GM10847 (cell line): ENCODE results near the gene SPRN.
"Not testable (repeated sequence)": the region's sequence is repeated elsewhere in the genome, so short reads cannot be mapped to it uniquely, and the experiment has no call there.

Experiments used
- POLR2A ChIP-seq: IDR thresholded peaks from 2 replicates; pipeline ENCODE4 v1.6.1; 2011; ENCODE audit not compliant: insufficient read length; ENCODE audit errors: extremely low read depth

Gene SPRN, protein sequence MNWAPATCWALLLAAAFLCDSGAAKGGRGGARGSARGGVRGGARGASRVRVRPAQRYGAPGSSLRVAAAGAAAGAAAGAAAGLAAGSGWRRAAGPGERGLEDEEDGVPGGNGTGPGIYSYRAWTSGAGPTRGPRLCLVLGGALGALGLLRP

GRCh38 chr10:133424601-133425000, at the start of gene SPRN:
Gene SPRN (minus strand): TSS chr10:133424625. CDS start chr10:133423681, 944 bp downstream.
- not testable (repeated sequence) for TF ChIP-seq POLR2A

- no peak for TF ChIP-seq POLR2A
Observed at GRCh38 chr10:133474027-133474426, 49.6 kb upstream of the SPRN start.

- TF ChIP-seq POLR2A = no peak
Observed at GRCh38 chr10:133473270-133473669, 48.8 kb upstream of the SPRN start.

DNA sequence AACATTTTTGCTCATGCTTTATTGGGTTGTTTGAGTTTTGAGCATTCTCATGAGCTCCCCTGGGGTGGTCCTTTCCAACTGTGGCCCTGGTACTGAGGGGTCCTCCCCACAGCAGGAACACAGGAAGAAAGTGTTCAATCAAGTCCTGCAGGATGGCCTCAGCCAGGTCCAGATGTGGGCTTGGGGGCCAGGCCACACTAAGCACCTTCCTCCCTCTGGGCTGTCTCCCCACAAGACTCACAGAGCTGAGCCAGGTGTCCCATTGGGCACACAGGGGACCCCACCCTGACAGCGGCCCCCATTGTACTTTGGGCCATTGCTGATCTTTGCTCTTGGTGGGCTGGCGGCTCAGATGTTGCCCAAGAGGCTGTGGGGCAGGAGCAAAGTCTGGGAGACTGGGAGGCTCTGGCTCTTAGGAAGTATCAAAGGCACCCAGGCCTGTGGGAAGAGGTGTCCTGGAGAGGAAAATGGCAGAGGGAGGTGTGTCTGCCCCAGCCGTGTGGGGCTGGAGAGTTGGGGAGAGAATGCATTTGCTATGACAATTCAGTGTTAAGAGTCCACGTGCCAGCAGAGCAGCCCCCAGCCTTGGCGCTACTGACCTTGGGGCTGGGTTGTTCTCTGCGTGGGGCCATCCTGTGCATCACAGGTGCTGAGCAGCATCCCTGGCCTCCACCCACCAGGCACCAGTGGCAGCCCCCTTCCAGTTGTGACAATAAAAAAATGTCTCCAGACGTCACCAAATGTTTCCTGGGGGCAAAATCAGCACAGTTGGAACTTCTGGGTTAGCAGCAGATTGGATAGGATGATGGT, 47.1 kb upstream of the SPRN start:
- TF ChIP-seq POLR2A = no peak

- TF ChIP-seq POLR2A = no peak
Observed at GRCh38 chr10:133467286-133467911, 43.0 kb upstream of the SPRN start.

DNA sequence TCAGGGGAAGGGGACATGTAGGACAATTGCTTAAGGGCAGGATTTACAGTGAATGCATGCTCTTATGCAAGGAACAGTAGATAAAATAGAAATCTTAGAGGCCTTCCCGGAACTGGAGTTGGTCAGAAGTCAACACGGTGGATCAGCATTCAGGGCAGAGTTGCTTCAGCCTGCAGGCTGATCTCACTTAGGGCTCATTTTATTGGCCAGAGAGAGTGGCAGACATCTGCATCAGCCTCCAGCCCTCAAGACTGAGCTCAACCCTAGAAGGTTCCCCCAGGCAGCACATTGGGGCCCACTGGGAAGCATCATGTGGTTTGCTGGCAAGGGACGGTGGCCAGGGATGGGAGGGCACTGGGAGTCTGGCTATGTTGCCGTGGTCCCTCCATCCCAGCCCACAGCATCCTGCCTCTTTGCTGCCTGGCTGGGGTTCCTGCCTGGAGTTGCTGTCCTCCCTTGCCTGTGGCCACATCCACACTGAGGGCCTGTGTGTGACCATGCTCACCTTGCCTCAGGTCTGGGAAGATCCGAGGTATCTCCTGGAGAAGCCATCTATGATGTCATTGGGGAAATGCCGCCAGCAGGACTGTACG, 42.4 kb upstream of the SPRN start:
- no peak for TF ChIP-seq POLR2A

- no peak for TF ChIP-seq POLR2A
Observed at GRCh38 chr10:133465950-133466474, 41.6 kb upstream of the SPRN start.

- TF ChIP-seq POLR2A = no peak
Observed at GRCh38 chr10:133465191-133465949, 40.9 kb upstream of the SPRN start.

GRCh38 chr10:133464582-133465031, 40.2 kb upstream of the SPRN start:
- no peak for TF ChIP-seq POLR2A

DNA sequence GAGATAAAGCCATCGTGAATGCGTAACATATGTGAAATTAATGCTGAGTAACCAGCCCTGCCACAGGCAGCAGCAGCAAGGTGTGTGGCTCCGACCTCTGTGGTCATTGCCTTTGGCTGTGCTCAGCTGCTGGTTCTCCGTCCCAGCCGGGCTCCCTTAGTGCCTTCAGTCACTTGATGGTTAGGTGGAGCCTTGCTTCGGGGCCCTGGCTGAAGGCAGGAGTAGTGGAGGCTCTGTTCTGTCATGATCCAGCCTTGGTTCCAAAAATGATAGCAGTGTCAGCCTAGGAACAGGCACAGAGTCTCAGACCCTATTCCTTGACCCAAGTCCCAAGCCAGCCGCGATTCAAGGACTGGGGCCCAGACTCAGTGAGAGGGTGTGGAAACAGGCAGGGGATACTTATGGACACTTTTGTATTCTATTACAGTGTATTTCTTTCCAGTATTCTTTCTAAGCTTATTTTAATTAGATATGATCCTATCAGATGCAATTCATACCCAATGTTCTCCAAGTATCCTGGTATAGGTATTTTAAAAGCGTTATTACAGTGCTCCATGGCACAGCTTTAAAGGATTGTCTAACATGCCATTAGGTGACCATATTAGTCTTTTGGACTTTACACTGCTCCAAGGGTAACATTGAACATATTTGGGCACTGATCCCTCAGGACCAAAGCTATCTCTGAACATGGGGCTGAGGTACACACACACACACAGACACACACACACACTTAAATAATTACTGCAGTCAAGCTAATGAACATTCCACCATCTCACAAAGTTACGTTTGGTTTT, 38.3 kb upstream of the SPRN start:
- no peak for TF ChIP-seq POLR2A

DNA sequence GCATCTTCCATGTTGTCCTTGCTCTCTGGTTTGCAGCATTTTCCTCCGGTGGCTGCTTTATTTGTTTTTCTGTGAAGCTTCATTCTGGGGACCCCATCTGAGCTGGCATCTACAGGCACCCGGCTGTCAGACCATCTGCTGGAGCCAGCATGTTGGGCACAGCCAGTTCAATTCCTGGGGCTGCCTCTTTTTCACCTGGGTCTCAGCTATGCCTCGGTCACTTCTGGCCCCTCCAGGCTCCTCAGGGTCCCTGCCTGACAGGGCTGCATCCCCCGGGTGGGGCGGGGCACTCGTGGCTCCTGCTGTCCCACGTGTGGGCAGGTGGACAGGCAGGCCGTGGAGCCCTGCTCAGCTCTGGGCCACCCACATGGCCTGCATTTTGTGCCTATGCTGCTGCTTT, 37.4 kb upstream of the SPRN start:
- TF ChIP-seq POLR2A = no peak

DNA sequence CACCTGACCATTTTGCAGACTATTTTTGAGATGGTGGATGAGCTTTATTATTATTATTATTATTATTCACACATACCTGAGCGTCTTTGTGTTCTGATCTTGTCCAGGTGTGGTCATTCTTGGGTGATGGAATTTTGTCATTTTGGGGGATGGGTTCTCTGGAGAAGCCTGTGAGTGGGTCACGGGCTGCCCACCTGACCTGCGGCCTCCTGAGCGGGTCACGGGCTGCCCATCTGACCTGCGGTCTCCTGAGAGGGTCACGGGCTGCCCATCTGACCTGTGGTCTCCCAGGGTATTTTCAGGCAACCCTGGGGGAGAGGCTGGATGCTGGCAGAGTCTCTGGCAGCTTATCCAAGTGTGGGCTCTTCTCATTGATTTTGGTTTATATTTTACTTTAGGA, 36.6 kb upstream of the SPRN start:
- TF ChIP-seq POLR2A = no peak

DNA sequence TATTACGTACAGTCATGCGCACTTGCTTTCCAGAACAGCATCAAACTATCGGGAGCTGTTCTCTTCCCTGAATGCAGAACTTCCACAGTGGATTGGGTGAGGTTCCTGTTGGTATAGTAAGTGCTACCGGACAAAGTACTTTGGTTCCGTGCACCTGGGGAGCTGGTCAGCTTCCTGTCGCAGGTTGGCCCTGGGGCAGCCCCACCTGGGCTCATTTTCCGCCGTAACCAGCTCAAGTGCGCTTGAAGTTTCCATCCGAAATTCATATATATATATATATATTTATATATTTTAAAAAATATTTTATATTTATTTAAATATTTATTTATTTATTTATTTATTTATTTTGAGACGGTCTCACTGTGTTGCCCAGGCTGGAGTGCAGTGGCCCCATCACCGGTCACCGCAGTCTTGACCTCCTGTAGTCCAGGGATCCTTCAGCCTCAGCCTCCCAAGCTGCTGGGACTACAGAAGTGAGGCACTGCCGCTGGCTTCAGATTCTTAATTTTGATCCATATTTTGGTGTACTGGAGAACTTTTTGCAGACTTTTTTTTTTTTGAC, 35.9 kb upstream of the SPRN start:
- TF ChIP-seq POLR2A = no peak
